Astrocyte (in vitro differentiated cells and primary cell): ENCODE data around the gene RGS10. TPM values are rescaled to one million over a fixed set of nuclear protein-coding genes. Genes with fewer than 3 reads are reported as not detected.

Source experiments
- DNase-seq: peaks from one replicate; pipeline ENCODE4 v3.0.0-alpha.2; 2010; ENCODE audit warnings: low read depth
- FAIRE-seq: peaks from 2 replicates; lab custom pipeline; 2011; peaks lifted over from hg19 to GRCh38; lab: Jason Lieb, UNC
- H2AFZ ChIP-seq: 2 replicates; pipeline ENCODE4 v1.6.0; 2012; ENCODE audit warnings: low read depth, low read length, inconsistent platforms
- H3K27ac ChIP-seq: 2 replicates; pipeline ENCODE4 v1.5.1; 2011; ENCODE audit warnings: low read depth, low read length, inconsistent platforms
- H3K27me3 ChIP-seq: 2 replicates; pipeline ENCODE4 v1.6.0; 2011; ENCODE audit warnings: low read length, inconsistent platforms; ENCODE audit not compliant: insufficient read depth
- H3K36me3 ChIP-seq: 2 replicates; pipeline ENCODE4 v1.5.1; 2011; ENCODE audit warnings: low read length, inconsistent platforms; ENCODE audit not compliant: insufficient read depth
- H3K4me1 ChIP-seq: 2 replicates; pipeline ENCODE4 v1.5.1; 2011; ENCODE audit warnings: low read length, inconsistent platforms; ENCODE audit not compliant: insufficient read depth
- H3K4me2 ChIP-seq: 2 replicates; pipeline ENCODE4 v1.6.0; 2012; ENCODE audit warnings: low read length, inconsistent platforms
- H3K4me3 ChIP-seq: 2 replicates; pipeline ENCODE4 v1.5.1; 2011; ENCODE audit warnings: low read depth, mild to moderate bottlenecking, low read length, inconsistent platforms; ENCODE audit not compliant: insufficient read depth
- H3K79me2 ChIP-seq: 2 replicates; pipeline ENCODE4 v1.6.0; 2012; ENCODE audit warnings: mild to moderate bottlenecking, low read length, inconsistent platforms; ENCODE audit not compliant: insufficient read depth
- H3K9ac ChIP-seq: 2 replicates; pipeline ENCODE4 v1.6.0; 2012; ENCODE audit warnings: mild to moderate bottlenecking, low read length, inconsistent platforms
- H3K9me3 ChIP-seq: 2 replicates; pipeline ENCODE4 v1.5.1; 2012; ENCODE audit warnings: low read depth, mild to moderate bottlenecking, low read length, inconsistent platforms; ENCODE audit not compliant: insufficient read depth
- H4K20me1 ChIP-seq: 2 replicates; pipeline ENCODE4 v1.6.0; 2012; ENCODE audit warnings: low read length, inconsistent platforms; ENCODE audit not compliant: insufficient read depth
- H3K27ac Mint-ChIP-seq: one replicate; pipeline ENCODE4 v1.8.0; 2021; ENCODE audit warnings: mild to moderate bottlenecking, mixed read lengths; ENCODE audit not compliant: unreplicated experiment
- H3K27me3 Mint-ChIP-seq: one replicate; pipeline ENCODE4 v1.8.0; 2021; ENCODE audit warnings: low read depth, mixed read lengths; ENCODE audit not compliant: unreplicated experiment
- H3K36me3 Mint-ChIP-seq: one replicate; pipeline ENCODE4 v1.8.0; 2021; ENCODE audit warnings: low read depth, mixed read lengths; ENCODE audit not compliant: unreplicated experiment
- H3K4me1 Mint-ChIP-seq: one replicate; pipeline ENCODE4 v1.8.0; 2021; ENCODE audit warnings: low read depth, mixed read lengths; ENCODE audit not compliant: unreplicated experiment
- H3K4me3 Mint-ChIP-seq: one replicate; pipeline ENCODE4 v1.8.0; 2021; ENCODE audit warnings: mild to moderate bottlenecking, moderate library complexity, mixed read lengths; ENCODE audit not compliant: unreplicated experiment
- H3K9me3 Mint-ChIP-seq: one replicate; pipeline ENCODE4 v1.8.0; 2021; ENCODE audit warnings: mild to moderate bottlenecking, mixed read lengths; ENCODE audit not compliant: unreplicated experiment
- CTCF ChIP-seq: IDR thresholded peaks from 2 replicates; pipeline ENCODE4 v1.5.1; 2011; ENCODE audit warnings: low read depth, mild to moderate bottlenecking, inconsistent platforms, low read length, moderate library complexity; ENCODE audit not compliant: insufficient read depth
- EZH2 ChIP-seq: IDR thresholded peaks from 2 replicates; pipeline ENCODE4 v1.6.1; 2012; ENCODE audit warnings: mild to moderate bottlenecking, low read length, inconsistent platforms; ENCODE audit not compliant: insufficient read depth
- total RNA-seq: library from RNA; stranded (reverse); gene quantifications from 2 replicates; pipeline ENCODE4 v1.2.1, GENCODE V29; 2021

Gene RGS10
- total RNA-seq, 1 donor from 2014 or later: 40.1 TPM

DNA sequence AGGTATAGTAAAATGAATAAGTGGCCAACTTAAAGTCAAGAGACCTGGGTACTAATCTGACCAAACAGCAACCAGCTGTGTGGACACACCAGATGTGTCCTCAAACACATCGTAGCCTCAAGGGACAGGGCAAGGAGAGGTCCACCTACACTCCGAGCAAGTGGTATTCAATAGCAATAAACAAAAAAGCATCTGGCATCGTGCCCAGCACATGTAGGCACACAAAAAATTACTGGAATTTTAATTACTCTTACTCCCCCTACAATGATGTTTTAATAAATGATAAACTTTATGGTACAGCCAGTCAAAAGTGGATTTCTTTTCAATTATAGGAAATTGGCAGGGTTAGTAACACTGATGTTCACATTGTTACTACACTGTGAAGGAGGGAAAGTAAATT, 3.5 kb upstream of the RGS10 start:
- FAIRE-seq: no peak

DNA sequence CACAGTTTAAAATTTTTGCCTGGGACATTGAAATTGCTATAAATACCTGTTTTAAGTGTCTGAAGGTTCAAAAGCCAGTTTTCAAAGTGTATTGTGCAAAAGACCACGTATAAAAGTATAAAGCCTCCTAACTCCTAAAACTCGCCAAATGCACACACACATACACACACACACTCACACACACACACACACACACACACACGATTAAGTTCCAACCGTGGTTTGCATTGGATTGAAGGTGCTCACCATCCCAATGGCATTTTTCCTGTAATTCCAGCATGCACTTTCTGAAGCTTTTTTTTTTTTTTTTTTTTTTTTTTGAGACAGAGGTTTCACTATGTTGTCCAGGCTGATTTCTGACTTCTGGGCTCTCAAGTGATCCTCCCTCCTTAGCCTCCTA, 2.8 kb upstream of the RGS10 start:
- peaks cover 11% of the 10 kb centered on the region for H3K27me3 ChIP-seq
- H3K9me3 ChIP-seq: no peaks in the 10 kb centered on the region
- peaks cover 22% of the 10 kb centered on the region for H3K4me1 ChIP-seq
- H3K79me2 ChIP-seq: peaks cover 20% of the 10 kb centered on the region
- DNase-seq: peak; percentile 10
- no peaks in the 10 kb centered on the region for H3K36me3 Mint-ChIP-seq
- H3K9me3 Mint-ChIP-seq: peaks cover 2% of the 10 kb centered on the region
- H3K9ac ChIP-seq: no peak overlapping the region
- no peak overlapping the region for H3K27ac Mint-ChIP-seq
- no peak overlapping the region for H3K4me2 ChIP-seq
- H2AFZ ChIP-seq: no peak overlapping the region
- peaks cover 16% of the 10 kb centered on the region for H4K20me1 ChIP-seq
- H3K4me3 ChIP-seq: no peak overlapping the region
- no peak overlapping the region for H3K4me3 Mint-ChIP-seq
- peaks cover 18% of the 10 kb centered on the region for H3K27me3 Mint-ChIP-seq
- no peak for TF ChIP-seq CTCF
- TF ChIP-seq EZH2: no peak
- H3K36me3 ChIP-seq: no peaks in the 10 kb centered on the region
- no peak overlapping the region for H3K27ac ChIP-seq
- H3K4me1 Mint-ChIP-seq: peaks cover 4% of the 10 kb centered on the region
- no peak for FAIRE-seq

More for the DNA sequence above, 3.5 kb upstream of the RGS10 start:
- Histone ChIP-seq H3K9me3 (no peaks in the 10 kb centered on the region), H4K20me1 (peaks cover 9% of the 10 kb centered on the region), H2AFZ (no peak overlapping the region), H3K4me3 (no peak overlapping the region), H3K9ac (no peak overlapping the region), H3K27ac (no peak overlapping the region), H3K27me3 (peaks cover 11% of the 10 kb centered on the region), H3K4me1 (peaks cover 19% of the 10 kb centered on the region), H3K4me2 (no peak overlapping the region), H3K36me3 (no peaks in the 10 kb centered on the region), H3K79me2 (peaks cover 13% of the 10 kb centered on the region)
- Mint-ChIP-seq H3K4me1 (peaks cover 4% of the 10 kb centered on the region), H3K27ac (no peak overlapping the region), H3K9me3 (peaks cover 2% of the 10 kb centered on the region), H3K4me3 (no peak overlapping the region), H3K36me3 (no peaks in the 10 kb centered on the region), H3K27me3 (peaks cover 18% of the 10 kb centered on the region)
- DNase-seq: peak; percentile 5
- TF ChIP-seq EZH2: no peak
- TF ChIP-seq CTCF: no peak

- Histone ChIP-seq H4K20me1 (peaks cover 29% of the 10 kb centered on the region), H3K79me2 (peaks cover 33% of the 10 kb centered on the region), H2AFZ (peak overlapping the region; percentile 27), H3K27me3 (peaks cover 6% of the 10 kb centered on the region), H3K36me3 (no peaks in the 10 kb centered on the region), H3K9ac (no peak overlapping the region), H3K27ac (no peak overlapping the region), H3K4me3 (peak overlapping the region; percentile 68), H3K9me3 (no peaks in the 10 kb centered on the region), H3K4me2 (peak overlapping the region; percentile 90), H3K4me1 (peaks cover 26% of the 10 kb centered on the region)
- Mint-ChIP-seq H3K27me3 (peaks cover 18% of the 10 kb centered on the region), H3K27ac (peak overlapping the region; percentile 67), H3K36me3 (no peaks in the 10 kb centered on the region), H3K4me3 (peak overlapping the region; percentile 91), H3K4me1 (peaks cover 7% of the 10 kb centered on the region), H3K9me3 (peaks cover 2% of the 10 kb centered on the region)
- DNase-seq (peak; percentile 16), FAIRE-seq (no peak)
- no peak for TF ChIP-seq EZH2
- TF ChIP-seq CTCF: no peak
These were observed 1.5 kb upstream of the RGS10 start for GRCh38 chr10:119543814-119544642.
